Ecto neural progenitor cell (in vitro differentiated cells): ENCODE measurements around the gene PLET1.
"Not testable (repeated sequence)": the region's sequence is repeated elsewhere in the genome, so short reads cannot be mapped to it uniquely, and the experiment has no call there.

Experiments used
- DNase-seq: peaks from one replicate; pipeline ENCODE4 v3.0.0-alpha.2; 2018; ENCODE audit warnings: low spot score

Gene PLET1

GRCh38 chr11:112212290-112212689 lies 48.4 kb downstream of the PLET1 start:
- DNase-seq = no peak

- DNase-seq = no peak
These were observed 49.1 kb downstream of the PLET1 start for GRCh38 chr11:112211536-112211935.

GRCh38 chr11:112210890-112211289 lies 49.8 kb downstream of the PLET1 start:
- no peak for DNase-seq

GRCh38 chr11:112206071-112206470 lies 54.6 kb downstream of the PLET1 start:
- no peak for DNase-seq

- no peak for DNase-seq
These were observed 60.4 kb downstream of the PLET1 start for GRCh38 chr11:112200252-112200651.

- DNase-seq = not testable (repeated sequence)
These were observed 61.6 kb downstream of the PLET1 start for GRCh38 chr11:112199101-112199500.
